GM21360 (cell line): ENCODE data around the gene LIN7B.

Source experiments
- ATAC-seq: cut with Tn5 transposase; IDR thresholded peaks from one replicate; pipeline ENCODE4 v1.9.1; 2021; ENCODE audit warnings: mild to moderate bottlenecking, moderate library complexity; ENCODE audit not compliant: unreplicated experiment

The LIN7B gene

DNA sequence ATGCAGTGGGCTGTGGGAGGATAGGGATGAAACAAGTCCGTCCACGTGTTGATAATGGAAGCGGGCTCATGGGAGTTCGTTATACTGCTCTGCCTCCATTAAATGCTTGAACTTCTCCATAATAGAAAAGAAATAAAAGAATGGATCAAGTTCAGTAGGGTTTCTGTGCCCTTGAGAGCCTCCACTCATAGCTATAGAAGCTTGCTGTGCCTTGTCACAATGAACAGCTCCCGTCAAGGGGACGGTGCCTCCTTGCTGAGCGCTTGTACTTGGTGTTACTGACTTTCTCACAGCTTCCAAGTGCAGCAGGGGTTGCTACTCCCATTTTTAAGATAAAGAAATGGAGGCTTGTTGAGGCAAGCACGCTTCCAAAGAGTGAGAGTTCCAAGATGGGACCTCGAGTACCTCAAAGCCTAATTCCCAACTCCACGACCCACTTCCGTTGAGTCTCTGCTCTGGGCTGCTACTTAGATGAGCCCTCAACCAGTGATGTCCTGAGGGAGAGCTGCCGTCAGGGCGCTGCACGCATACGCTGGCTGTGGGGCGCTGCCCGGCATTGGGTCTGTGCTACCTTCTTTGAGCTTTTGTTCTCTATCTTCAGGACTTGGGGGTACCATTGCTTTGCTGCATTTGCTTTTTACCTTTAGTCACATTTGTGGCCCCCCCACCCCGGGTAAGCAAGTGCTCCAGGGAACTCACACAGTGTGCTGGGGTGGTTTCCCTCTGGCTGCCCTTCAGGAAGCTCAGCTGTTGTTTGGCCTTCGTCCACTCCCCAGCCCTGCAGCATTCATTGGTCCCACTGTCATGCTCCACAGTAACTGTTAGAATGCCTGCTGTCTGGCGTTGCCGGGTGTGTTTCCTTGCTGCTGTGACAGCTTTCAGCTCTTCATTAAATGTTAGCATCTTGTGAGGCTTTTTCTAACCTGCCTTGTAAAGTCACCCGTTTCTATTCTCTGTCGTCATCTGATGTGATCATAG is 19.4 kb upstream of the LIN7B start:
- no peak for ATAC-seq

DNA sequence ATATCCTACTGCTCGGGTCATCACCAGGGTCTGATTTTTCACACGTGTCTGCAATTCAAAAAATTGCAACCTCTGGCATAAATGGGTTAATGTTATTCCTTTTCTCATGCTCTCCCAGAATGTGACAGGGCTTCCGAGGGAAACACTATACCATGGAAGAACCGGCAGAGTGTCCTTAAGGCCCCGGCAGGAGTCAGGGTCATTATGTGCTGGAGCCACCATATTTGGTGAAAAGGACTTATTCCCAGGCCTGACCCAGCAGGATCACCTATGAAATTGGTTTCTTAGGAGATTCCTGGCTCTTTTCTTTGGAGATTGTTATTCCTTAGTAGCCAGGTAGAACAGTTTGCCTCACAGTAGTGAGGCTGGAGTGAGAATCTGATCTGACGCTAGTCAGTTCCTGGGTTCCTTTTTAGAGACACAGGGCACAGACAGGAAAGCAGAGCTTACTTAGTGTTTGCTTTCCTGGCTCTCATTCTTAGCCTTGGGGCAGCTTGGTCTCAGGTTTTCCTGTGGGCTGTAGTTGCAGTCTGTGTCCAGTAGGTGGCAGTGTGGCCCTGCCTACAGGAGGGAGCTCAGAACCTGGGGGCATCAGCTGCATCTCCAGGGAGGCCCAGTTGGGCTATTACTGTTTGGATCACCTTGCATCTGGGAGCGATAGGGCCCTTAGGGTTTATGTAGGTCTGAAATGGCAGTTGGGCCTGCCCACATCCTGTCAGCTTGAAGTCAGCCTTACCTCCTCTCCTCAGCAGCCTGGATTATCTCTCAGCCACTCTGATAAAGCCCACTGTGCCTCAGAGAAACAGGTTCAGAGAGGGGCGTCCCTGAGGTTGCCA is 16.5 kb upstream of the LIN7B start:
- ATAC-seq, result no peak

DNA sequence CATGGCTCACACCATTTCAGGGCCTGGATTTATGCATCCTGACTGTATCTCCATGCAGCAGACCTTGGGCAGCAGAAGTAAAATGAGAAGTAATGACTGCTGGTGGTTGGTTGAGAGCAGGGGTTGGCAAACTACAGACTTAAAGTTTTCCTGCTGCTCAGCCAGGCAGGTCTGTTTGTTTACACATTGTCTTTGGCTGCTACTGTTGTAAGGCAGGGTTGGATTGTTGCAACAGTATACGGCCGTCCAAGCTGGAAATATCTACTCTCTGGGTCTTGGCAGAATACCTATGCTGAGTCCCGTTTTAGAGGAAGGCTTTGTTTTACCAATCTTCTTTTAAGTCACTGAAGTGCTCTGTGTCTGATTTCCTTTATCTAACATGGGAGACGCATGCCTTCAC is 15.4 kb upstream of the LIN7B start:
- no peak for ATAC-seq

DNA sequence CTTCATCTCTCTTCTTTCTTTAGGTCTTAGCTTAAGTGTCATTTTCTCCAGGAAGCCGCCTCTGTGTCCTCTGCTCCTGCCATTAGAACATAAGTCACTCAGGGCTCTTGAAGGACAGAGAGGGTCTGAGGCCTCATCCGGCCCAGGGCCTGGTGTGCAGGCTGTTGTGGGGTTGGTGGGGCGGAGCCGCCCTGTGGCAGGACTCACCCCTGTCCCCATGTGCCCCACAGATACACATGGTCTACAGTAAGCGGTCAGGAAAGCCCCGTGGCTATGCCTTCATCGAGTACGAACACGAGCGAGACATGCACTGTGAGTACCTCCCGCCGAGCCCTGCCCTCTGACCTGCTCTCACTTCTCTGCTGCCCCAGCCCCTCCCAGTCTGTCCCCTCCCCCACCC is 13.0 kb upstream of the LIN7B start:
- ATAC-seq, result no peak

DNA sequence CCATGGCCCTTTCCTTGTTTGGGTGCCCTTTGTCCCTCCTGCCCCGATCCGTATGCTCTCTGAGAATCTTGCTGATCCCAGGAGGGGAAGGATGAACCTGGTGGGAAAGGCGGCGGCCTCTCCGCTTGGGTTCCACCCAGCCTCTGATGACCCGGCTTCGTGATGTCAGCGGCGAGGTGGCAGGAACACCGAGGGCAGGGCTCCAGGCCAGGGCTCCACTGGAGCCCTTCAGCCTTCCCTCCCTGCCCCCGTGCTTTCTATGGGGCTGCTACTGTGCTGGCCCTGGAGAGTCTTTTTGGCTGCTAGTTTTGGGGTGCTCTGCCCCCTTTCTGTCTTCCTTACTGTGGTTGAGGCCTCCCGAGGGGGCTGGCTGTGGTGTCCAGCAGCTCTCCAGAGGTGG is 11.9 kb upstream of the LIN7B start:
- no peak for ATAC-seq

DNA sequence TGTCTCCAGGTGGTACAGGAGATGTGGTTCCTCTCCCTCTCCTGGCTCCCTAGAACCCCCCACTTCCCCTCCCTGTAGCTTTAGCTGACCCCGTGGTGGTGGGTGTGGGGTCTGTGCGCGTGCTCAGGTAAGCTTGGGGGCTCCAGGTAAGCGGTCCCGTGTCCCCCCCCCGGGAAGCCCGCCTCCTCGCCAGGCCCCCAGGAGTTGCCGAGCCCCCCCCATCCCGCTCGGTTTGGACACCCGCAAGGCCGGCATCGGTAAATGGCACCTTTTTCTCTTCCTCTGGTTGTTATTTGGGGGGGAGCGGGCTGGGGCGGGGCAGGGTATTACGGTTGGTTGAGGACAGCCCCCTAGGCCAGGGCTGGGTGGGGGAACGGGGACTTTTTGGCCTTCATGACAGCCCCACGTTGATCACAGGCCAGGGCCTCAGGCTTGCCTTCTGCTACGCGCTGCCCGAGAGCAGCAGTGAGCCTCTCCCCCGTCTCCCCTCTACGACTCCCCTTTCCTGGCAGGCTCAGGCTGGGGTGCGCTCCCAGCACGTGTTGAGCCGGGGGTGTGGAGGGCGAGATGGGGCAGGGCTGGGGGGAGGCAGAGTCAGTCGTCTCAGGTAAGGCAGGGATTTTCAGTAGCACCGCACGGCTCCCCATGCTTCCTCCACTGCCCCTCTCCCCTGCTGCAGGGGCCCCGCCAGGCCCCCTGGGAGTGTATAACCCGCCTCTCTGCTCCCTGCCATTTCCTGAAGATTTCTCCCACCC is 10.7 kb upstream of the LIN7B start:
- ATAC-seq, result no peak

DNA sequence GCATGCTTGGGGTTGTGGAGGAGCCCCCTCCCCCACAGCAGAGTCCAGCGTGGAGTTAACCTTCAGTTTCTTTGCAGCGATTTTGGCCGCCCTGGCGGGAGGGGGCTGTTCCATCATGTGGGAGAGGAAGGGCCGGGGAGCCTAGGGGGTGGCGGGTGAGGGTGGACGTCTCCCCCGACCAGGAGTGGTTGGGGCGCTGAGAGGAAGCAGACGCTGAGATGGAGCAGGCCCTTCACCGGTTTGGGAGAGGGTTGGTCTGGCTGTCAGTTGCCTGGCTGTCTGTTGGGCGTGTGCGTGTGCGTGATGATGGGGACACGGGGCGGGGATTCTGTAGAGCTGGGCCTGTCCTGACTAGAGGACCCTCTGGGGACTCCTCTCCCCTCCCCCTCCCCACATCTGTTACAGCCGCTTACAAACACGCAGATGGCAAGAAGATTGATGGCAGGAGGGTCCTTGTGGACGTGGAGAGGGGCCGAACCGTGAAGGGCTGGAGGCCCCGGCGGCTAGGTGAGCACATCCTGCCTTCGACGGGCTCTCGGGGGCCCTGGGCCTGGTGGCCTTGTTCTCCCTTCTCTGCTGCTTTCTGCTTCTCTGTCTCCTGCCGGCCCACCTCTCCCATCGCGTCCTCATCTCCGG is 9.8 kb upstream of the LIN7B start:
- ATAC-seq, result no peak

DNA sequence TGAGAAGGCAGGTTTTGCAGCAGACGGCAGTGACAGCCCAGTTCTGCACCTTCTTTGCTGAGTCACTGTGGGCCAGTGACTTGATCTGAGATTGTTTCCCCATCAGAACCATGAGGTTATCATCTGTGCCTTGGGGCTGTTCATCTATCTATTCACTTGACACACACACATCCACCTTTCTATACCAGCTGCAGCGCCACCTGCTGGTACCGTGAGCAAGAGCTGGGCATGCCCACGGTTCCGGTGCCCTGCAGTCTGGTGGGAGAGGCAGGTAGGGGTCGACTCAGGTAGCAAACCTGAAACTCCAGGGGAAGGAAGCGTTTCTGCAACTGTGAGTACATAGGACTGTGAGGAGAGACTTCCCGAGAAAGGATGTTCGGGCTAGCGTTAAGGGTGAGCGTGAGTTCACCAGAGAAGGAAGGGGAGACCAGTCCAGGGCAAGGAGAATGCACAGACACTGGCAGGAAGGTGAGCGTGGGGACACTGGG is 7.5 kb upstream of the LIN7B start:
- no peak for ATAC-seq

DNA sequence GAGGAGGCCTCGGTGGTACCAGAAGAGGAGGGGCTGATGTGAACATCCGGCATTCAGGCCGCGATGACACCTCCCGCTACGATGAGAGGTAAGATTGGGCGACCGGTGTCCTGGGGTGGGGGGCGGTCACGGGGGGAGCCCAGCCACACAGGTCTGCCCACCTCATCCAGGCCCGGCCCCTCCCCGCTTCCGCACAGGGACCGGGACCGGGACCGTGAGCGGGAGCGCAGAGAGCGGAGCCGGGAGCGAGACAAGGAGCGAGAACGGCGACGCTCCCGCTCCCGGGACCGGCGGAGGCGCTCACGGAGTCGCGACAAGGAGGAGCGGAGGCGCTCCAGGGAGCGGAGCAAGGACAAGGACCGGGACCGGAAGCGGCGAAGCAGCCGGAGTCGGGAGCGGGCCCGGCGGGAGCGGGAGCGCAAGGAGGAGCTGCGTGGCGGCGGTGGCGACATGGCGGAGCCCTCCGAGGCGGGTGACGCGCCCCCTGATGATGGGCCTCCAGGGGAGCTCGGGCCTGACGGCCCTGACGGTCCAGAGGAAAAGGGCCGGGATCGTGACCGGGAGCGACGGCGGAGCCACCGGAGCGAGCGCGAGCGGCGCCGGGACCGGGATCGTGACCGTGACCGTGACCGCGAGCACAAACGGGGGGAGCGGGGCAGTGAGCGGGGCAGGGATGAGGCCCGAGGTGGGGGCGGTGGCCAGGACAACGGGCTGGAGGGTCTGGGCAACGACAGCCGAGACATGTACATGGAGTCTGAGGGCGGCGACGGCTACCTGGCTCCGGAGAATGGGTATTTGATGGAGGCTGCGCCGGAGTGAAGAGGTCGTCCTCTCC is 6.3 kb upstream of the LIN7B start:
- ATAC-seq, result no peak

DNA sequence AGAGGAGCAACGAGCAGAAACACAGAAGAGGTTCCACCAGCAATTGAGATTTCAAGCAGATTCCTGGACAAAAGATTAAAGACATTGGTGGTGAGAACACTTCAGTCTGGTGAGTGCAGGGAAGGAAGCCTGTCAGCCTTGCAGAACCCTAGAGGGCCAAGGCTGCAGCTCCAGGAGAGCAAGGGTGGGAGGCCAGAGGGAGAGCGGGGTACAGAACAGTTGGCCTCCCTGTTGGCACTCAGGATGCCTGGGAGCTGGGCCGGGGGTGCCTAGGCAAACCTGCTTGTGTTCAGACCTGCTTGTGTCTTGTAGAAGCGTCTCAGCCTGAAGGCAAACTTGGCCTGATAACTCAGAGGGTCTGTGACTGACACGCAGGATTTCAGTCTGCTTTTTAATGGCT is 5.1 kb upstream of the LIN7B start:
- ATAC-seq, result no peak

DNA sequence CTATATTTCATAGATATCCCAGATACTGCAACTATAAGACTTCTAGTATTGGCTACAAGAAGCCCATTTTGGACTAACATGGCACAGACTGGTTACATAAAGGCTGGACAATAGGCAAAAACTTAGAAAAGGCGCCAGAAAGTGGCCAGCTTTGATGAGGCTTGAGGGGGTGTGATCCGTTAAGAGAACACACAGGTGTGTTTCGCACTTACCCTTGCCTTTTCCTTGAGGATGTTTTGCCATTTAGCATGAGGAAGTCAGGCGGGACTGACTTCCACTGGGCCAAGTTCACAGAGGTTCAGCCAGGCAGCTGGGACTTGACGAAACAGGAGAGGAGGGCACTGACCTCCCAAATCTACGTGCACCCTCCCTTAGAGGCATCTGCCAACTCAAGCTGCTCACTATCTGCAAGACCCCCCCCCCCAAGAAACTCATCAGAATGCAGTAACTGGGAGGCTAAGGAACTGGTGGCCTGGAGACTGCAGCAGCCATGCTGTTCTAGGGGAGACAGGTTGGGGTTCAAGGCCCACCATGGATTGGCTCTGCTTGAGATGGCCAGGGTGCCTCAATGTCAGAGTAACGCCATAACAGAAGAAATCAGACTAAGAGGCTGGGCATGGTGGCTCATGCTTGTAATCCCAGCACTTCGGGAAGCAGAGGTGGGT is 4.5 kb upstream of the LIN7B start:
- ATAC-seq, result no peak

DNA sequence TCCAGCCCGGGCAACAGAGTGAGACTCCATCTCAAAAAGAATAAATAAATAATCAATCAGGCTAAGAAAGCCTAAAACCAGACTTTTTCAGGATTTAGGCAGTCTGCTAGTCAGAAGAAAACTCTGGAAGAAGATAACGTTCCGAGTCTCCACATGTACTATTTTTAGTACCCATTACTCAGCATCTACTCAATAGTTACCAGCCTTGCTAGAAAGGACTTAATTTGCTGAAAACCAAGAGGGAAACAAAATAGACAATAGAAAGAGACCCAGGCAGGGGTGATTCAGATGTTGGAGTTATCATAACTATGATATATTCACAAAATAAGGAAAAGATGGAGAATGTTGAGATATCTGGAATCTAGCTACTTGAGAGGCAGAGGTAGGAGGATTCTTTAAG is 3.6 kb upstream of the LIN7B start:
- ATAC-seq, result no peak

DNA sequence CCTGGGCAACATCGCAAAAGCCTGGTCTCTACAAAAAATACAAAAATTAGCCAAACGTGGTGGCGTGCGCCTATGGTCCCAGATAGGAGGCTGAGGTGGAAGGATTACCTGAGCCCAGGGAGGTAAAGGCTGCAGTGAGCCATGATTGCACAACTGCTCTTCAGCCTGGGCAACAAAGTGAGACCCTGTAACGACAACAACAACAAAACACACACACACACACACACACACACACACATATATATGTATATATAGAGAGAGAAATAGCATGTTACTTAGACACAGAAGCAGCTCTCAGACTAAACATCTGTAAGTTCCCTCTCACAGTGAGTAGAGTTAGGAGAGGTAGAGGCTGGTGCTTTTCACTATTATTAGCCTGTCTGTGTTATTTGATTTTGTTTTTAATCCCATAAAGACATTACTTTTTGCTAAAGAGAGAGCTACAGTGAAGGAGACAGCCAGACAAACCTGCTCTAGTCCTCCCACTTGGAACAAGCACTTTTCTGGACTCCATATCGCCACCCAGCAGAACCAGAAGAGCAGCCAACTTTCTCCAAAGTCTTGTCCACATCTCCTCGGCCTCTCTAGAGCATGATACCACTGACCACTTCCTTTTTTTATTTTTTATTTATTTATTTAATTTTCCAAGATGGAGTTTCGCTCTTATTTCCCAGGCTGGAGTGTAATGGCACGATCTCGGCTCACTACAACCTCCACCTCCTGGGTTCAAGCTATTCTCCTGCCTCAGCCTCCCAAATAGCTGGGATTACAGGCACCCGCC is 2.8 kb upstream of the LIN7B start:
- ATAC-seq, result no peak

DNA sequence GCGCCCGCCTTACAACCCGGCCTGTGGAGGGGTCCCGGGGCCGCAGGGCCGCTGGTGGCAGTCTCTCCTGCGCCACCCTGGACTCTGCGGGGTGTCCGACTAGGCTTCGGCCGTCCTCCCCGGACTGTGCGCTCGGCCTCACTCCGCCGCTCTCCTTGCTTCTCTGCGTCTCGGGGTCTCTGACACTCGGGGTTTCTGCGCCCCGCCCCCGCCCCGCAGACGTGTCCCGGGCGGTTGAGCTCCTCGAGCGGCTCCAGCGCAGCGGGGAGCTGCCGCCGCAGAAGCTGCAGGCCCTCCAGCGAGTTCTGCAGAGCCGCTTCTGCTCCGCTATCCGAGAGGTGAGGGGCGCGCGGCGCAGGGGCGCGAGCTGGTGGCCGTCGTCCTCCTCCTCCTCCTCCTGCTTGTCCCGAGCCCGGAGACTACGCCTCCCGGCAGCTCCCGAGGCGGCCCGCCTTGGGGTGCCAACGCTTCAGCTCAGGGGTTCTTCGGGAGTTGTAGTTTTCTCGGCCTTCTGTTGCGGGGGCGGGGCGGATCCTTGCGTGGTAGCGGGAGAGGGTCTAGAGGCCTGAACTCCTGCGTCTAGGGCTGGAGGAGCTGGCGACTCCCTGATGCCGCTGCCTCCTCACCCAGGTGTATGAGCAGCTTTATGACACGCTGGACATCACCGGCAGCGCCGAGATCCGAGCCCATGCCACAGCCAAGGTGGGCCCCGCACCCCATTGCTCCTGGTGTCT is 627 bp downstream of the LIN7B start:
- no peak for ATAC-seq

DNA sequence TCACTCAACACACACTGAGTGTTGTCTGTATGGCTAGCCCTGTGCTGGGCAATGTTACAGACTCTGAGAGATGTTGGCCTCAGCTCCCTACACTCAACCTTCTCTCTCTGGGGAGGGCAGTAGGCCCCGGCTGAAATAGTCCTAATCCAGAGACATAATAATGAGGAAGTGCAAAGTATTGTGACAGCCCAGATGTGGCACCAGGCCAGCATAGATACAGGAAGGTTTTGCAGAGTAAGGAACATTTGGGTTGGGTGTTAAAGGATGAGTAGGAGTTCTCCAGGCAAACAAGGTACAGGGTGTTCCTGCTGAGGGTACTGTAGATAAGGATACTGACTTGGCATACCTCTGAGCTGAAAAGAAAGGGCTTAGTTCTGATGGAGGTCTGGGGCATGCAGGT is 2.4 kb downstream of the LIN7B start:
- no peak for ATAC-seq

DNA sequence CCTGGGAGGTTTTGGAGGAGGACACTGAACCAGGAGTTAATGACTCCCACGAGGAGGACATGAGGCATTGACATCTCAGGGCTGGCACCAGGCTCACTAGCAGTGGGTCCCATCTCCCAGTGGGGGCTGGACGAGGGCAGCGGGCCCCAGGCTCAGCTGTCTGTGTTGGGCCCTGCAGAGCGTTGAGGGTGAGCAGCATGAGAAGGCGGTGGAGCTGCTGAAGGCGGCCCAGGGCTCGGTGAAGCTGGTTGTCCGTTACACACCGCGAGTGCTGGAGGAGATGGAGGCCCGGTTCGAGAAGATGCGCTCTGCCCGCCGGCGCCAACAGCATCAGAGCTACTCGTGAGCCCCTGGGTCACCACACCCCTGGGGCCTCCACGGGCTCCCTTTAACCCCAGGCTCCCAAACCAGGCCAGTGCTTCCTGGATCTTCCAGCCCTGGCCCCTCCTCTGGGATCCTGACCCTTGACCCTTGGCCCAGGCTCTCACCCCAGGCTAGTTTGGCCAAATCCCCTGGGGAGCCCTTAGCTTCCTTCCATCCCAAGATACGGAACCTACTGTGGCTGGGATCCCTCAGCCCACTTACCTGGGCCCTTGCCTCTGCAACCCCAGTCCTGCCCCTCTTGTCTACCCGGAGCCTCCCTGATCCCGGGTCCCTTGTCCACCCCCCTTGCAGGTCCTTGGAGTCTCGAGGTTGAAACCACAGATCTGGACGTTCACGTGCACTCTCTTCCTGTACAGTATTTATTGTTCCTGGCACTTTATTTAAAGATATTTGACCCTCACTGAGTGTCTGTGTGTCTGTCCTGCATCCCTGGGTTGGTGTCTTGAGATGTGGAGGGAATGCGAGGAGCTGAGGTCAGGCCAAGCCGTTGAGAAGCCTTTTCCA is 3.8 kb downstream of the LIN7B start:
- no peak for ATAC-seq
